G401.6 (cell line): ENCODE results near the gene S100B.

Source experiments
- FAIRE-seq: peaks from 2 replicates; lab custom pipeline; 2012; peaks lifted over from hg19 to GRCh38; lab: Jason Lieb, UNC

Gene S100B

DNA sequence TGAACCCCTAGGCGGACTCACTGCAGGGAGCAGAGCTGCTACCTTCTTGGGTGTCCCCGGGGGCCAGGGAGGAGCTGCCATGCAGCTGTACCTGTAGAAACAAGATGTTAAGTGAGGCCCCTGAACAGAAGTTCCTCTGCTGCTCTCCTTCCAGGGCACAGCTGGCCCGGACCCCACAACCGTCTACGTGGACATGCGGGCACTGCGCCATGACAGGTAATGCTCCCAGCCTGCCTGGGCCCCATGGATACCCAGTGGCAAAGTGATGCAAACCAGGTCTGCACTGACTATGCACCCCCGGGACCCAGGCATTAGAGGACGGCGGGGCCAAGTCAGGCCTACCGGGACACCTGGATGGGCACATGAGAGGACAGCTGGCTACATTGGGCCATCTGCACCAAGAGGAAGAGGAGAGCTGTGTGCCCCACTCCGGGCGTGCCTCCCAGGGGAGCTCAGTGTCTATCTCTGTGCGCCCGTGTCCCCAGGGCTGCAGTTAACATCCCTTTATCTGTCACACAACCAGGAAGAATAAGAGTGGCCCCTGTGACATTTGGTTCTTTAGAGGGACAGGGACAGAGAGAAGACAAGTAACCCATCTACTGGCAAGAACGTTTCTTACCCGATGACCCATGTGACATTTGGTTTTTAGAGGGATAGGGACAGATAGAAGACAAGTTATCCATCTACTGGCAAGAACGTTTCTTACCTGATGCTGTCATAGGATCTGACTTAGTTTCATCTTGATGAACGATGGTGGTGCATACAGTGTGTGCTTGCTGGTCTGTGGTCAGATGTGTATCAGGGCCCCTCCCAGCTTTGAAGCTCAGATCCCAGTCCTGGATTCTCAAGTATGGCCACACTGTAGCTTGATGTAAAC lies 44.1 kb downstream of the S100B start:
- no peak for FAIRE-seq

- no peak for FAIRE-seq
These were observed 45.4 kb downstream of the S100B start for GRCh38 chr21:46559291-46559983.

- FAIRE-seq, result no peak
These were observed 46.9 kb downstream of the S100B start for GRCh38 chr21:46557919-46558392.

DNA sequence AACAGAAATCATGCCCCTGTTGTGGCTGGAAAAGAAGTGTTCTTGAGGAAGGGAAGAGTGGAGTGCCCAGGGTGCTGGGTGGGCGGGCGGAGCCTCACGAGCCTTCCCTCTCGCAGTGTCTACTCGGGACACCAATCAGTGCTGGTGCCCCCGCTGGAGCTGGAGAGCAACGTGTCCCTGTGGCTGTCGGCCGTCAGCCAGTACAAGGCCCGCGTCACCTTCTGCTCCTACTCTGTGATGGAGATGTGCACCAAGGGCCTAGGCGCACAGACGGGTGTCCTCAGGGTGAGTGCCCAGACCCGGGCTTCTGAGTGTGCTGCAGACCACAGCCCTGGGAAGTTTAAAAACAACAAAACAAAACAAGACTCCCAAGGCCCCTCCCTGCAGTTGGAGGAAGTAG lies 47.4 kb downstream of the S100B start:
- FAIRE-seq, result no peak

- FAIRE-seq, result no peak
These were observed 48.1 kb downstream of the S100B start for GRCh38 chr21:46556802-46557201.

GRCh38 chr21:46555678-46556077 lies 49.2 kb downstream of the S100B start:
- no peak for FAIRE-seq

- no peak for FAIRE-seq
These were observed 49.7 kb downstream of the S100B start for GRCh38 chr21:46555225-46555617.

- no peak for FAIRE-seq
These were observed 50.3 kb downstream of the S100B start for GRCh38 chr21:46554431-46555224.

GRCh38 chr21:46553993-46554392 lies 50.9 kb downstream of the S100B start:
- no peak for FAIRE-seq

DNA sequence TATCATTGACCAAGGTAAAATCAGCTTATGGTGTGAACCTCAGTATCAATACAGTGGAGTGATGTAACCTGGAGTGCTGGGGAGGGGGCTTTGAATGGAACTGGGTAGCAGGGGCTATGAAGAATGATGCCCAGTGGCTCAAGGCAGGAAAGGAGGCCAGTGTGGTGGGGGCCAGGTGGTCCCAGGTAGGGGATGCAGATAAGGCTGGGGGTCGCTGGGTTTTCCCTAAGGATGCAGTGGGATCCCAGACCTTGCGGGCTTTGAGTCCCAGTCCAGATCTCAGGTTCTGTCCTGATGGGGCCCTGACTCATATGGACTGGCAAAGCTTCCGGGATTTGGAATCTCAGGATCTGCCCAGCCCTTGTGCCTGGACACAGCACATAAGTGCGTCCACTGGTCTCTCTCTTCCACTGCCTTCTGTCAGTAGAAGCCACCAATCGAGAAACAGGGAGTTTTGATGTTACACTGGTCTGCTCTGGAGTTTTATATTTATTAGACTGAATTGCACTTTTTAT lies 52.0 kb downstream of the S100B start:
- no peak for FAIRE-seq

DNA sequence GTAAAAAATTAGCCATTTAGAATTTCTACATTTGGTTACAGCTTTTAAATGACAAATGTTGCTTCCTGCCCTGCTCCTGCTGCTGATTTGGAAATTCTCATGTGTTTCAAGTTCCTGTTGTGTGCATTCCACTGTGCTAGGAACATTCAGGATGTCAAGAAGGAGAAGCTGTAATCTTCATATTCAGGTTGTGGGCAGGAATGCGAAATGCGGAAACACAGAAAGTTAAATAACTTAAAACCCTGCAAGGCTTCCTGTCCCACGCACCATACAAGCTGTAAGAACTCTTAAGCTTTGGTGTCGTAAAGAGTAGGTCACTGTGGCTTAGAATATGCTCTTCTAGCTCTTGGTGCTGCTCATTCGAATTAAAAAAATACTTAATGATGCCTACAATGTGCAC lies 52.6 kb downstream of the S100B start:
- FAIRE-seq, result no peak

- FAIRE-seq, result no peak
These were observed 53.1 kb downstream of the S100B start for GRCh38 chr21:46551636-46552241.

DNA sequence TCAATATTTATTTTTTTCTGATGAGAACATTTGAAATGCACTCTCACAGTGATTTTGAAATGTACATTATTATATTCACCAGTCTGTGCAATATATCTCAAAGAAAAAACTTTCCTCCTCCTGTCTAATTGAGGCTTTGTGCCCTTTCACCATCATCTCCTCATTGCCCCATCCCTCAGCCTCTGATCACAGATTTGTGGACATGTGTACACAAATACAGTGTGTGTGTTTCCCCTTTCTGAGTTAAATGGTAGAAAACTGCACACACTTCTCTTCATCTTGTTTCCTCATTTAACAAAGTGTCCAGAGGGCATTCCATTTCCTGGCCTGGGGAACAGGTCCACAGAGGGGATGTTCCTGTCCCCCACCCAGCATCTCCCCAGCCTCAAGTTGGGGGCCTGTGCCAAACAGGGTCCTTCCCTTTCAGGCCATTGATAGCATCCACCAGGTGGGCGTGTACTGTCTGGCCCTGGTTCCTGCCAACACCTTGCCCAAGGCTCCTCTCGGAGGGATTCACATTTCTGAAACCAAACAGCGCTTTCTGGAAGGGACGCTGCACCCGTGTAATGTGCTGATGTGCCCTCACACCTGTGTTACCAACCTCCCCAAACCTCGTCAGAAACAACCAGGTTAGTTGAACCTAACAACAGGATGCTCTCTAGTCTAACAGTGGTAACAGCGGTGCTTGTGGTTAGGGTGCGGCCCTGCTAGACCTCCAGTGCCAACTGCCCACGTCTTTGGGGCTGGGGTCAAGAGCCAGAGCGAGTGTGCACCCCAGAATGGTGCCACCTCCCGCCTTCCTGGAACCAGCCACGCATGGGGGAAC lies 54.6 kb downstream of the S100B start:
- no peak for FAIRE-seq

- no peak for FAIRE-seq
These were observed 55.2 kb downstream of the S100B start for GRCh38 chr21:46549650-46550049.
